Ureter (tissue), 1 donor: ENCODE measurements around the gene GANAB. TPM values are rescaled to one million over a fixed set of nuclear protein-coding genes. Genes with fewer than 3 reads are reported as not detected.
A peak's percentile ranks its signal among the peaks of the same experiment; 100 is the strongest.
"Not testable (repeated sequence)": the region's sequence is repeated elsewhere in the genome, so short reads cannot be mapped to it uniquely, and the experiment has no call there.

Experiments
- DNase-seq: peaks from one replicate; pipeline ENCODE4 v3.0.0-alpha.2; 2020; ENCODE audit warnings: low spot score
- total RNA-seq: library from RNA; stranded (reverse); gene quantifications from one replicate; pipeline ENCODE4 v1.2.4, GENCODE V29; 2023
- donor health status: DM: yes; HTN: yes; CAD: no.

Gene GANAB
- total RNA-seq, 1 donor from 2014 or later, result 271 TPM

GRCh38 chr11:62667460-62667859, 21.0 kb upstream of the GANAB start:
- DNase-seq, result no peak

GRCh38 chr11:62666259-62666926, 20.0 kb upstream of the GANAB start:
- no peak for DNase-seq

GRCh38 chr11:62665599-62666258, 19.3 kb upstream of the GANAB start:
- DNase-seq, result peak; percentile 67

- peak; percentile 98 for DNase-seq
Observed at GRCh38 chr11:62665075-62665598, 18.7 kb upstream of the GANAB start, which contains the start of the genes C11orf98 and CSKMT. C11orf98 (minus strand) TSS chr11:62665210; CDS start chr11:62665169, 41 bp downstream. CSKMT (plus strand) TSS chr11:62665312; CDS start chr11:62665880, 568 bp downstream.

- DNase-seq, result no peak
Observed at GRCh38 chr11:62664405-62665074, 18.1 kb upstream of the GANAB start.

GRCh38 chr11:62656796-62657429, 10.5 kb upstream of the GANAB start:
- no peak for DNase-seq

GRCh38 chr11:62654297-62654696, 7.9 kb upstream of the GANAB start:
- no peak for DNase-seq

GRCh38 chr11:62652161-62653006, 6.0 kb upstream of the GANAB start:
- DNase-seq, result no peak

- not testable (repeated sequence) for DNase-seq
Observed at GRCh38 chr11:62650283-62650682, 3.9 kb upstream of the GANAB start.

DNA sequence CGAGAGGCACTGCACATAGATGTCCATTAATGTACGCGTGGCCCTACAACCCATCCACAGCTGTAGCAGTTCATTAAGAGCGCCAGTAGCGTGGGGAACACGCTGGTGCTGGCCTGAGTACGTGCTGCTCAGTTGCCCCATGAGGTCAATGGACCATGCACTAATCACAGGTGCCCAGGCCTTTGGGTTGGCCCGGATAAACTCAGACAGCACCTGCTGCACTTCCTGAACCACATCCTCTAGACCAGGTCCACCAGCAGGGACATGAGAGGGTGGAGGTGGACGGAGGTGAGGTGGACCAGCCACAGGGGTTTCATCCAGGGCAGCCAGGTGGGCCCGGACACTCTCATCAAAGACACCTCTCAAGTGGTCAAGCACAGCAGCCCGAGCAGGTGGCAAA, 3.1 kb upstream of the GANAB start:
- no peak for DNase-seq

DNA sequence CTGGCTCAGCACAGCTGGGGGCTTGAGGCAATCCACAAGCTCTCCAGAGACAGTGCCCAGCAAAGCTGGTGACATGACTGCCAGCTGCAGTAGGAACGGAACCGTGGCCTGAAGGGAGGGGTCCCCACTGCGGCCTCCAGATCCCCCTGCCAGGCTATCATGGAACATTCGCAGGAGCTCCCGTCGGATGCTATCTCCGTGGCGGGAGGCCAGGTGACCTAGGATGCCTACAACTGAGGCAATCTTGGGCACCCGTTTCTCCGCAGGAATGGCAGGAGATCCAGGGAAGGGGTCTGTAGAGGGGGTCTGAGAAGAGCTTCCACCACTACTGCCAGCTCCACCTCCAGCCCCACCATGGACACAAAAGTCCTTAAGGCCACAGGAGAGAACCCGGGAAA, 2.6 kb upstream of the GANAB start:
- DNase-seq, result no peak

DNA sequence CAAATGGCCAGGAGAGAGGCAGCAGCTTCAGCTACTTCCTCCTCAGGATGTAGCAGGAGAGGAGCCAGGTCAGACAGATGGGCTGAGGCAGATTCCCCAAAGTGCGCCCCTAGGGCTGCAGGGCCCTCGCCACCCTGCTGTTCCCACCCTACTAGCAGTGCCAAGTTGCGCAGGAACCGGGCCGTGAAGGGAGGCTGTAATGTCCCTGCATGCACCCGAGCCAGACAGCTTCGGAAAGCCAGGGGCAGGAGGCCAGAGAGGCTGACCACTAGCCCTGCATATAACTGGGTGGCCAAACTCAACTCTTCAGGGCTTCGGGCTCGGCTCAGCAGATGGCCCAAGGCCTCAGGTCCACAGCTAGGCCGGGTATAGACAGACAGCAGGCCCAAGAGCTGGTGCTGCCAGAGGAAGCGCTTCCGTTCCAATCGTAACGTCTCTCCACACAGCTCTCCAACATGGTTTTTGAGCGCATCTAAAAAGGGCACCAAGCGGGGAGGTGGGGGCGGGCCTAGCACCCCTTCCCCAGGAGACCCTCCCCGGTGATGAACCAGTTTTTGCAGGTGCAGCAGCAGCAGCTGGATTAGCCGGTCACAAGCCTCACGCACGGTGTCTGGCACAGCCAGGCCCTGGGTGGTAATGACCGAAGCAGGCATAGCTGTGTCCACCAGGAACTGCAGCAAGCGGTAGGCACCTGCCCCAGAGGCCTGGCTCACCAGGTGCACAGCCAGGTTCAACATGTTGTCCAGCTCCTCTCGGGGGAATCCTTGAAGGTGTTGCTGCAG, 2.0 kb upstream of the GANAB start:
- DNase-seq, result no peak

DNA sequence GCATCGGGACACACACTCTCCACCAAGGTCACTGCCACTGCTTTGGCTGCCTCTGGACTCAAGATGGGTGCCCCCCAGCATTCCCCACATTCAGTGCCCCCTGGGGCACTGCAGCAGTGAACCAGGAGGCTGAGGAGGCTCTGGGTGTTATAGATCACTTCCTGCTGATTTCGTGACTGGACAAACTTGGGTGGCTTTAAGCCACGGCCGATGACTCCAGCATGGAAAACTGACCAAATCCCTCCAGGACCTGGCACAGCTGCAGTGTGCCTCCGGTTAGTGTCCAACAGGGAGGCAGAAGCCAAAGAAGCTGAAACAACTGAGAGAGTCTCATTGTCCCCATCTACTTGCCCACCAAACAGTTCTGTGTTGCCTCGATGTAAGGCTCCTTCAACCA, 1.2 kb upstream of the GANAB start:
- DNase-seq, result no peak

- peak; percentile 52 for DNase-seq
Observed at GRCh38 chr11:62646825-62647608, 604 bp upstream of the GANAB start.

- no peak for DNase-seq
Observed at GRCh38 chr11:62645671-62645945, 805 bp downstream of the GANAB start.

DNA sequence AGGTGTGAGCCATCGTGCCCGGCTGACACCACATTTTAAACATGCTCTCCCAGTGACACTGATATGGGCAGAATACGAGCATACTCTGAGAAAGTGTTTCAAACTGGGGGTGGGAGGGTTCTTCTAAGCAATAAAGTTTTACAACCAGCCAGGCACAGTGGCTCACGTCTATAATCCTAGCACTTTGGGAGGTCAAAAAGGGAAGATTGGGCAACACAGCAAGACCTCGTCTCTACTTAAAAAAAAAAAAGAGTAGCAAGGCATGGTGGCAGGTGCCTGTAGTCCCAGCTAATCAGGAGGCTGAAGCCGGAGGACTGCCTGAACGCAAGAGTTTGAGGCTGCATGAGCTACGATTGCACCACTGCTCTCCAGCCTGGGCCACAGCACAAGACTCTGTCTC, 2.2 kb downstream of the GANAB start:
- no peak for DNase-seq

DNA sequence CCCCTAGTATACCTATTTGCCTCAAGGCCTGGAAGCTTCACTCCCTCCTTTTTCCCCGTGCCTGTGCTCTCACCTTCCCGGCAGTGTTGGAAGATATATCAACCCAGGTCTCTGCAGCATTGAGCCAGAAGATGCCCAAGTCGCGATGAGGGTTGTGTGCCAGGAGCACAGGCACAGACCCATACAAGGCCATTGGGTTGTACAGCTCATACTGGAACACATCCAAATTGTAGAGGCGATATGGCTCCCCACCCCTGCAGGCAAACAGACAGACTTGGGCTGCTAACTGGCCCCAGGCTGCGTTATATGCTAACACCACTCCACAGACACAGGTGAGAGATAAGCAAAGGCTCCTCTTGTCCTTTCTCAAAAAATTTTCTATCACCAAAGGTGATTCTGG, 13.9 kb downstream of the GANAB start:
- DNase-seq, result no peak

DNA sequence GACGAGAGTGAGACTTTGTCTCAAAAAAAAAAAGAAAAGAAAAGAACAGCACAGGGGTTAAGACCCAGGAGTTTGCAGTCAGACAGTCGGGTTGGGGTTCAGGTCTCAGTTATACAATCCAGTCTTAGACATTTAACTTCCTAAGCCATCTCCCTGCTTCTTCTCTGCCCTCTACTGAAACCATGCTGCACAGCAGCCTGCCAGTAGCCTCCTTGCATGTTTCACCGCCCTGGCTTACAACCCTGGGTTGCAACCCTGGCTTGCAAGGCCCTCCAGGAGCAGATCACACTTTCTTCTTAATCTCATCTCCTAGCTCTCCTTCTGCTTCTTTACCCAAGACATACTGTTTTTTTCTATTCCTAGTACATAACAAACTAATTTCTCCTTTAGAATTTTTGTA, 18.7 kb downstream of the GANAB start:
- no peak for DNase-seq

- no peak for DNase-seq
Observed at GRCh38 chr11:62622476-62623089, 23.8 kb downstream of the GANAB start.
